GM03348 (cell line): ENCODE results near the gene AJM1.
A peak's percentile ranks its signal among the peaks of the same experiment; 100 is the strongest.

Source experiments
- DNase-seq: peaks from one replicate; pipeline ENCODE4 v3.0.0; 2012; ENCODE audit warnings: low spot score

The AJM1 gene

DNA sequence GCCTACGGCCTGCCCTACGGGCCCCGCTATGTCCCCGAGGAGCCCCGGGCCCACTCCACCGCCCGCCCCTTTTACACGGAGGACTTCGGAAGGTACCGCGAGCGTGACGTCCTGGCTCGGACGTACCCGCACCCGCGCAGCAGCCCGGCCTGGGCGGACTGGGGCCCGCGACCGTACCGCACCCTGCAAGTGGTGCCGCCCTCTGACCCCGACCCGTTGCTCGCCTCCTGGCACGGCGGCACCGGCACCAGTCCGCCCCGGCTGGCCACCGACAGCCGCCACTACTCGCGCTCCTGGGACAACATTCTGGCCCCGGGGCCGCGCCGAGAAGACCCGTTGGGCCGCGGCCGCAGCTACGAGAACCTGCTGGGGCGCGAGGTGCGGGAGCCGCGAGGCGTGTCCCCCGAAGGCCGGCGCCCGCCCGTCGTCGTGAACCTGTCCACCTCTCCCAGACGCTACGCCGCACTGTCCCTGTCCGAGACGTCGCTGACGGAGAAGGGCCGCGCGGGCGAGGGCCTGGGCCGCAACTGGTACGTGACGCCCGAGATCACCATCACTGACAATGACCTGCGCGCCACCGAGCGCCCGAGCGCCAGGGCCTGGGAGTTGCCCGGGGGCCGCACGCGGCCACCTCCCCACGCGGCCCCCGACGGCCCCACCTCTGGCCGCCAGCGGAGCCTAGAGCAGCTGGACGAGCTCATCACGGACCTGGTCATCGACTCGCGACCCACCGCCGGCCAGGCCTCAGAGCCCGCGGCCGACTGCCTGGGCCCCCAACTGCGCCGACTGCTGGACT lies 3.4 kb downstream of the AJM1 start:
- no peak for DNase-seq

DNA sequence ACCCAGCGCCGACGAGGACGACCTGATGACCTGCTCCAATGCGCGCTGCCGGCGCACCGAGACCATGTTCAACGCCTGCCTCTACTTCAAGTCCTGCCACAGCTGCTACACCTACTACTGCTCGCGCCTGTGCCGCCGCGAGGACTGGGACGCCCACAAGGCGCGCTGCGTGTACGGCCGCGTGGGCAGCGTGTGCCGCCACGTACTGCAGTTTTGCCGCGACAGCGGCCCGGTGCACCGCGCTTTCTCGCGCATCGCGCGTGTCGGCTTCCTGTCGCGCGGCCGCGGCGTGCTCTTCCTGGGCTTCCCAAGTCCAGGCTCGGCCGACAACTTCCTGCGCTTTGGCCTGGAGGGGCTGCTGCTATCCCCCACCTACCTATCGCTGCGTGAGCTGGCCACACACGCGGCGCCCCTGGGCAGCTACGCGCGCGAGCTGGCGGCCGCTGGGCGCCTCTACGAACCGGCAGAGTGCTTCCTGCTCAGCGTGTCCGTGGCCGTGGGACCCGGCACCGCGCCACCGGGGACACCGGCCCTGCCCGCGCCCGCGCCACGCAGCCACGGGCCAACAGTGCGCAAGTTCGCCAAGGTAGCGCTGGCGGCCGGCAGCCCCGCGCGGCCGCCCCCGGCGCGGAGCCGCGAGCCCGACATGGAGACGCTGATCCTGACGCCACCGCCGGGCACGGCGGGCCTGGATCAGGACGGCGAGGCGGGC lies 4.3 kb downstream of the AJM1 start:
- no peak for DNase-seq

DNA sequence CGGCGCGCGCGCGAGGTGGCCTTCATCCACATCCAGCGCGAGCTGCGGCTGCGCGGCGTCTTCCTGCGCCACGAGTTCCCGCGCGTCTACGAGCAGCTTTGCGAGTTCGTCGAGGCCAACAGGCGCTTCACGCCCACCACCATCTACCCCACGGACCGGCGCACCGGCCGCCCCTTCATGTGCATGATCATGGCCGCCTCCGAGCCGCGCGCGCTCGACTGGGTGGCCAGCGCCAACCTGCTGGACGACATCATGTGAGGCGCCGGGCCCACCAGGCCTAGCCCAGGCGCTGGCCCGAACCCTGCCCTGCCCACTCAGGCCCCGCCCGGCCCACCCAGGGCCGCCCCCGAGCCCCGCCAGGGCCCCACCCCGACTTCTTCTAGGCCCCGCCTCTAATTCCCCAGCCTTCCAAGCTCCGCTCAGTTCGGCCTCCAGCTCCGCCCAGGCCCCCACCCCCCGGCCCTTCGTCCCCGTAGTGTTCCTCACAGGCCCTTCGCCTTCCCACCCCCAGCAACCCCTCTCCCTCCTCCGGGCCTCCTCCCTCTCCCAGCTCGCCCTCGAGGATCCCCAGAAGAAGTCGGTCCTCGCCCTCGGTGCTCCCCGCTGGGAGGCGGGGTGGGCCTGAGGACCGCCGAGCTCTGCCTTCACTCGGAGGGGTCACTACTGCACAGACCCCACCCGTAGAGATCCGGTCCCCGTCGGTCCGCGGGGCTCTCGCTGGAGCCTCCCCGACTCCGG lies 5.0 kb downstream of the AJM1 start:
- peak; percentile 75 for DNase-seq

DNA sequence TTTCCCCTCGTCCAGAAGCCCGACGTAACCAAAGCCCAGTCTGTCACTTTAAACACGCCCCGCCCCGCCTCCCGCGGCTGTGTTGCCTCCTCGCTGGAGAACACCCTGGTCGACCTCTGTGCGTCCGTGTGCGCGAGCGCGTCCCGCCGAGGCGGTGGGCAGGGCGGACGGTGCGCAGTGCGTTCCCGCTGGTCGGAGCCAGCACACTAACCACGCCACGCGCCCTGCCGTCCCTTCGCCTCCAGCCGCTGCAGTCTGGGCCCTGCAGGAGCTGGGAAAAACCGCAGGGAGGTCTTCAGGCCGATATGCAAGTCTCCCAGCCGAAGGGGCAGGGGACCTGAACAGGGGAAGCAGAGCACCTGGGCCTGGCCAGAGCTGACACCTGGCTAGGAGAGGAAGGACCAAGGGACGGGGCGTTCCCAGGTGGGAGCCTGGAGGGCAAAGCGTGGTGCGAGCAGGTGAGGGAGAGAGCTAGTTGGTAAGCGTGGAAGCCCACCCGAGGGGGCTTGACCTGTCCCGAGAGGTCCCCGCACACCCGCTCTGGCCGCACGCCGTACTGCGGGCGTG lies 5.6 kb downstream of the AJM1 start:
- peak; percentile 87 for DNase-seq

DNA sequence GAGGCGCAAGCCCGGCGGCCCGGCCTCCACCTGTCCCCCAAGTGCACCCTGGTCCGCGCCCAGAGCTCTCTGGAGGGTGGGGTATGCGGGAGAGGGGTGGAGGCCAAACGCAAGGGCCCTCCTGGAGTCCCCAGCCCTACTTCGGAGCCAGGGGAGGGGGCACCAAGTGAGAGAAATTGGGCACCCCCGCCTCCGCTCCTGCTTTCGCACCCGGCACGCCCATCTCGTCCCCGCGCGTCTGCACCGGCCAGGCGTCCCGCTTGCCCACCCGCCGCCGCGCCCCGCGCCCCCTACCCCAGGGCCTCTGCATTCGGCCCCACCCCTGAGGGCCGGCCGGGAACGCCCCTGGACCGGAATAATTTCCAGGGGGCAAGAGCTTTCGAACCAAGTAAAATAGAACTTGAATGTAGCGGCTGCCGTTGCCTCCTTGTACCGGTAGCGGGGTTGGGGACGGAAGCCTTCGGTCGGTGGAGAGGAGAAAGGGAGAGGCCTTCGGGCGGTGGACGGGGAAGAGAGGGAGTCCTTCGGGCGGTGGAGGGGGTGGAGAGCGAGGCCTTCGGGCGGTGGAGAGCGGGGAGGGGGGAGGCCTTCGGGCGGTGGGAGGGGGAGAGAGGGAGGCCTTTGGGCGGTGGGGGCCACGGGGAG lies 6.2 kb downstream of the AJM1 start:
- DNase-seq = peak; percentile 81

DNA sequence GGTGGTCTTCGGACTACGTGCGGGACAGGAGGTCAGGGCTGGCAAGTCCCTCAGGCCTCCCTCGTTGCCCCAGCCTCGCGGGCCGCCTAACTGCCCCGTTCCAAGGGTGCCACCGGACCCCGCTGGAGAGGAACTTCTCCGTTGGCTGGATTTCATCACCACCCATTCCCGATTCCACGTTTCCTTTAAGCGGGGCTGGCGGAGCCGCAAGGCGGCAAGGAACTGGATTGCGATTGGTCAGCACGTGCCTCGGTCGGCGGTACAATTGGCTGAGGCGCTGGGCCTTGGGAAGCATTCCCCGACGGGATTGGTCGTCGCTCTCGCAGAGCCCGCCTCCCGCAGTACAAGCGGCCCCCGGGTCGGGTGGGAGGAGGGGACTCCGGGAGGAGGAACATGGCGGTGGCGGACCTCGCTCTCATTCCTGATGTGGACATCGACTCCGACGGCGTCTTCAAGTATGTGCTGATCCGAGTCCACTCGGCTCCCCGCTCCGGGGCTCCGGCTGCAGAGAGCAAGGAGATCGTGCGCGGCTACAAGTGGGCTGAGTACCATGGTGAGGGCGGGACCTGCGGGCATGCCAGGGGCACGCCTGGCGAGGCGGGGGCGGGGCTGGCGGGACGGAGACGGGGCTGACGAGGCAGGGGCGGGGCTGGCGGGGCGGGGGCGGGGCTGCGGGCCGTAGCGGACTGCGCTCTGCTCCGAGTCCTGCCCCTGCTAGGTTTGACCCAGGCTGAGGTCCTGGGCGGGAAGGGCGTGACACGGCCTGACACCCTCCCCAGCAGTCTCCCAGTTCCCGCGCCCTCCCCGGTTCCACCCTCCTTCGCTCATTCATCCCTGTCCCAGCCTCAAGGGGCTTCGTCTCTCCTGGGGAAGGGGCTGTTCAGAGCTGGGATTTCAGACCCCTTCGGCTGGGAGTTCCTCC lies 7.0 kb downstream of the AJM1 start, which contains the start of gene PHPT1:
TSS of gene PHPT1 (plus strand) at position 372 of the 922 bp plus-strand sequence. CDS start at position 394, 22 bp downstream.
- peak; percentile 100 for DNase-seq

DNA sequence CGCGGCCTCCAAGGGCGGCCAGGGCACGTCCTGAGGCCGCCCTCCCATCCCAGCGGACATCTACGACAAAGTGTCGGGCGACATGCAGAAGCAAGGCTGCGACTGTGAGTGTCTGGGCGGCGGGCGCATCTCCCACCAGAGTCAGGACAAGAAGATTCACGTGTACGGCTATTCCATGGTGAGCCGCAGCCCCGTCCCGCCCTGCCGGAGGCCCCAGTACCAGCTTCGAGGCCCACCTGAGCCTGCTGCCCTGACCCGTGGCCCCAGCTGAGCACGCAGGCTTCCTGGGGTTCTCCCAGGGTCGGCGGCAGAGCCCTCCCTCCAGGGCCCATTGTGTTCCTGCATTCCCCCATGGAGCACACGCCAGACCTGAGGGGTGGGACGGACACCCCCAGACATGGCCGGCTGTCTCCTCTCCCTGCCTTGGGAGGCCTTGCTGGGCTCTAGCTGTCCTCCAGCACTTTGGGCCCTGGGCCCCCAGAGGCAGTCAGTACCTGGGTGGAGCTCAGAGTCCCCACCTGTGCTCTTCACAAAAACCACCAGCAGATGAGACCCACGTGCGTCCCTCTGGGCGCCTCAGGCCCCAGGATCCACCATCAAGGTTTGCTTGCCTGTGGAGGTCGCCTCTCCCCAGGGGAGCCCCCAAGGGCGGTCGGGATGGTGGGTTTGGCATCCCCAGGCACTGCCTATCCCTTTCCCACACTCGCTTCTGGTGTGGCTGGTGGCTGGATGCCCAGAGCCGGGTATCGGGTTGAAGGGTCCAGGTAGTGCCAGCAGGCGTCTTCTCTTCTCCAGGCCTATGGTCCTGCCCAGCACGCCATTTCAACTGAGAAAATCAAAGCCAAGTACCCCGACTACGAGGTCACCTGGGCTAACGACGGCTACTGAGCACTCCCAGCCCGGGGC lies 7.9 kb downstream of the AJM1 start:
- DNase-seq = no peak

DNA sequence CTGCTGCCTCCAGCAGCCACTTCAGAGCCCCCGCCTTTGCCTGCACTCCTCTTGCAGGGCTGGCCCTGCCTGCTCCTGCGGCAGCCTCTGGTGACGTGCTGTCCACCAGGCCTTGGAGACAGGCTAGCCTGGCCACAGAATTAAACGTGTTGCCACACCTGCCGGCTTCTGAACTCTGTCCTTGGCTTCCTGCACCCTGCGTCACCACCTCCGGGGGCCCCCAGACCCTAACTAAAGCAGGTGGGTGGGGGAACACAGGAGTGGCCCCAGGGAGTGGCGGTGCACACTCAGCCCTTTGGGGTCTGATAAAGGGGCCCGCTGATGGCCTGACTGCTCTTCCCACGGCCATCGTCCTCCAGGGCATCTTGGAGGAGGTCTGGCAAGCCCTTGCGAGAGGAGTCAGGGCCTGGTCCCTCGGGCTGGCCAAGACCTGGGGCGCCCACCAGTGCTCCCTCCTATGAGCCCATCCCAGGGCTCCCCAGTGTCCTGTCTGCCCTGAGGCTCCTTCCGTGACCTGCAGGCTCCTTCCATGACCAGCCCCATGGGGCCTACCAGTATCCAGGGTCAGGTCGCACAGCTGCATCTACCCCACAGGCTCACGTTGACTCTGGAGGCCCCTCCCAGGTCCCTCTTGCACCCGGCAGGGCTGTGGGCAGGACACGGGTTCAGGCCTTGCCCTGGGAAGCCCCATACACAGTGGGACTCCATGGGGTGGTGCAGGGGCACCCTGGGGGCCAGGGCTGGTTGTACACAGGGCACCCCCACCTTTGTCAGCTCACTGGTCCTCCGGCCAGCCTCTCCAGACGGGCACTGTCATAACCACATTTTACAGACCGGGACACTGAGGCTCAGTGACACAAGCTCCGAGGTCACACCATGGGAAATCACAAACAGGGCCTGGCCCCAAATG lies 8.8 kb downstream of the AJM1 start:
- no peak for DNase-seq

DNA sequence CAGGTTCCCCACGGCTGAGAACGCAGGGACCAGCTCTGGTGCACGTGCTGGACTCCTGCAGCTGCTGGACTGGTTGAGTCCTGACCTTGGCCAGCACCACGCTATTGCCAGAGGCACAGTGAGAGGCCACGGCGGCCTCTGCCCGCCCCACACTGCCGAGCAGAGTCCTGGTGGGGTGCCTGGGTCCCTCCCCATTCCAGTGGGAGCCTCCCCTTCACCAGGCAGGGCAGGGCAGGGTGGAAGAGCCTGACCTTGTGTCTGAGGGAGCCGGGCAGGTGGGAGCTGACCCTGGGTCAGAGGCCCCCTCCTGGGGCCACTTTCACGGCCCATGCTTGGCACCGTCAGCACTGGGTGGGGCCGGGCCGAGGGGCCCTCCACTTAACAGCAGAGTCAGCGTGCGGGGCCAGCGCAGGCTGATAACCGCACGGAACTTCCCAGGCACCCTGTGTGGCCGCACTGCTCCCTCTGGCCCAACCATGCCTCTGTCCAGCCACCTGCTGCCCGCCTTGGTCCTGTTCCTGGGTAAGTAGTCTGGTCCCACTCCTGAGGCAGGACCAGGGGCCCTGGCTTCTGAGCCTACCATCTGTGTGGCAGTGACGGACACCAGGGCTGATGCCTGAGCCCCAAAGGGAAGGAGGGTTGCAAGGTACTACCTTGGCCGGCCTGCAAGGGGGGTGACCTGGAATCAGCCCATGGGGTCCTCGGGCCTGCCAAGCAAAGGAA lies 9.8 kb downstream of the AJM1 start, which contains the start of gene MAMDC4:
TSS of gene MAMDC4 (plus strand) at position 406 of the 723 bp plus-strand sequence. CDS start at position 477, 71 bp downstream.
- DNase-seq = no peak

DNA sequence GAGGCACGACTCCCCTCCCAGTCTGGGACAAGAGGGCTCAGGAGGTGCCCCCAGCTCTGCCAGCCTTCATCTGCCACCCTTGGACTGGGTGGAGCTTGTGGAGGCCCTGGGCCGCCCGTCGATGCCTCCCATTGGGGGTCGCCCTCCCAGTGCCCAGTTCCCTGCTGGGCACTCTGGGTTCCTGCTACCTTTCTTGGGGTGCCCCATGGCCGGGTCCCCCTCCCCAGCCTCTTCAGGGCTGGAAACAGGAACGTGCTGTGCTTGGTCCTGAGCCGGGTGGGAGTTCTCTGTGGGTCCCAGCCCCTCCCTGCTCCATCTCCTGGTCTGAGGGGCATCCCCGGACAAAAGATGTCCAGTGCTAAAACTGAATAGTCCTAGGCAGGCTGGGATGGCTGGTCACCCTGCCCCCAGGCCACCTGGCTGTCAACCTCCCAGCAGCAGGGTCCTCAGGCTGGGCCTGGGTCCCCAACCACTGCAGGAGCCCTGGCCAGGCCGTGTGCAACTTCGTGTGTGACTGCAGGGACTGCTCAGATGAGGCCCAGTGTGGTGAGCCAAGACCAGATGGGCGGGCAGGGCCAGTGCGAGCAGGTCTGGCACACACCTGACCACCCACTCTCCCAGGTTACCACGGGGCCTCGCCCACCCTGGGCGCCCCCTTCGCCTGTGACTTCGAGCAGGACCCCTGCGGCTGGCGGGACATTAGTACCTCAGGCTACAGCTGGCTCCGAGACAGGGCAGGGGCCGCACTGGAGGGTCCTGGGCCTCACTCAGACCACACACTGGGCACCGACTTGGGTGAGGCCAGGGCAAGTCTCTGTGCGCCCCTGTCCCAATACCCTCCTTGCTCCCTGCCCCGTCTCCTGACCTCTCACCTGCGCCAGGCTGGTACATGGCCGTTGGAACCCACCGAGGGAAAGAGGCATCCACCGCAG lies 10.7 kb downstream of the AJM1 start:
- DNase-seq = no peak

DNA sequence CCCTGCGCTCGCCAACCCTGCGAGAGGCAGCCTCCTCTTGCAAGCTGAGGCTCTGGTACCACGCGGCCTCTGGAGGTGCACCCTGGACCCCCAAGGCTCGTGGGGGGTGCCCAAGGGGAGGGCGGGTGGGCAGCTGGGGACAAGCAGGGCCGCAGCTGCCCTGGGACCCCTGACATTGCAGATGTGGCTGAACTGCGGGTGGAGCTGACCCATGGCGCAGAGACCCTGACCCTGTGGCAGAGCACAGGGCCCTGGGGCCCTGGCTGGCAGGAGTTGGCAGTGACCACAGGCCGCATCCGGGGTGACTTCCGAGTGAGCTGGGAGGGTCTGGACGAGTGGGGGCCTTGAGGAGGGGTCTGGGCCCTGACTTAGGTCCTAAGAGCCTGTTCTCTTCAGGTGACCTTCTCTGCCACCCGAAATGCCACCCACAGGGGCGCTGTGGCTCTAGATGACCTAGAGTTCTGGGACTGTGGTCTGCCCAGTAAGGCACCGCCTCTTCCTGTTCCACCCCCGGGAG lies 11.4 kb downstream of the AJM1 start:
- DNase-seq = no peak

DNA sequence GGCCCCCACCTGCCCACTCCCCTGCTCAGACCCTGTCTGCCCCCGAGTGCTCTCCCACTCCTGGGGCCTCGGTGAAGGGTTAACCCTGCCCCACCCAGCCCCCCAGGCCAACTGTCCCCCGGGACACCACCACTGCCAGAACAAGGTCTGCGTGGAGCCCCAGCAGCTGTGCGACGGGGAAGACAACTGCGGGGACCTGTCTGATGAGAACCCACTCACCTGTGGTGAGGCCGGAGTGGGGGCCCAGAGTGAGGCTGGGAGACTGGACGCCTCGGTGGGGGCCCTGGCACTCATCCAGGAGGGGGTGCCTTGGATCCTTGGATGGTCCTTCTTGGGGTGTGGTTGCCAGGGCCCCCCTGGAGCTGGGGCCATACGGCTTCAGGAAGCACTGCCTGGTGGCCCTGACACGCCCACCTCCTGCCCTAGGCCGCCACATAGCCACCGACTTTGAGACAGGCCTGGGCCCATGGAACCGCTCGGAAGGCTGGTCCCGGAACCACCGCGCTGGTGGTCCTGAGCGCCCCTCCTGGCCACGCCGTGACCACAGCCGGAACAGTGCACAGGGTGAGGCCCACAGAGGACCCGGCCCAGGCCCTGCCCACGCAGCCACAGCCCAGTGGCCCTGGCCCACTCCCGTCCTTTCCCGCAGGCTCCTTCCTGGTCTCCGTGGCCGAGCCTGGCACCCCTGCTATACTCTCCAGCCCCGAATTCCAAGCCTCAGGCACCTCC lies 12.0 kb downstream of the AJM1 start:
- no peak for DNase-seq

DNA sequence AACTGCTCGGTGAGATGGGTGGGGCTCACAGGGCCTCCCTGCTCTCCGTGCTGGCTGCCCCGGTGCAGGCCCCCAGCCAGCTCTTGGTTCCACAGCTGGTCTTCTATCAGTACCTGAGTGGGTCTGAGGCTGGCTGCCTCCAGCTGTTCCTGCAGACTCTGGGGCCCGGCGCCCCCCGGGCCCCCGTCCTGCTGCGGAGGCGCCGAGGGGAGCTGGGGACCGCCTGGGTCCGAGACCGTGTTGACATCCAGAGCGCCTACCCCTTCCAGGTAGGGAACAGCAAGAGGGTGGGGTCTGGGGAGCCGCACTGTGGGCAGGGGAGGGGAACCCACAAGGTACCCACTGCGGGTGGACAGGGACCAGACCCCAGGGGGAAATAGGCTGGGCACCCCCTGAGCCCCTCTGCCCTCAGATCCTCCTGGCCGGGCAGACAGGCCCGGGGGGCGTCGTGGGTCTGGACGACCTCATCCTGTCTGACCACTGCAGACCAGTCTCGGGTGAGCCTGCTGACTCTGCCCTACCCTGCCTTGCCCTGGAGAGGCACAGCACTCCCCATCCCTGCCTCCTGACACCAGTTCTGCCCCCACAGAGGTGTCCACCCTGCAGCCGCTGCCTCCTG lies 12.7 kb downstream of the AJM1 start:
- no peak for DNase-seq

DNA sequence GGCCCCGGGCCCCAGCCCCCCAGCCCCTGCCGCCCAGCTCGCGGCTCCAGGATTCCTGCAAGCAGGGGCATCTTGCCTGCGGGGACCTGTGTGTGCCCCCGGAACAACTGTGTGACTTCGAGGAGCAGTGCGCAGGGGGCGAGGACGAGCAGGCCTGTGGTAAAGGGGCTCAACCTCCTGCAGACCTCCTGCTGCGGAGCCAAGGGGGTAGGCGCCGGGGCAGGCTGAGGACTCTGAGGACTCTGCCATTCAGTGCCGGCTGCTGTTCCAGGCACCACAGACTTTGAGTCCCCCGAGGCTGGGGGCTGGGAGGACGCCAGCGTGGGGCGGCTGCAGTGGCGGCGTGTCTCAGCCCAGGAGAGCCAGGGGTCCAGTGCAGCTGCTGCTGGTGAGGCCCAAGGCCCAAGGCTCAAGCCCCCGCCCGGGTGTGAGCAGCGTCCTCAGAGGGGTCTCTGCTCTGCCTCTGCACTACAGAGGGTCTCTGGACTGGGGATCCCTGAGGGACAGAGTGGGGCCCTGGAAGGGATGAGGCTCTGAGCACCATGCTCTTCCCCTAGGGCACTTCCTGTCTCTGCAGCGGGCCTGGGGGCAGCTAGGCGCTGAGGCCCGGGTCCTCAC lies 13.3 kb downstream of the AJM1 start:
- DNase-seq = no peak

DNA sequence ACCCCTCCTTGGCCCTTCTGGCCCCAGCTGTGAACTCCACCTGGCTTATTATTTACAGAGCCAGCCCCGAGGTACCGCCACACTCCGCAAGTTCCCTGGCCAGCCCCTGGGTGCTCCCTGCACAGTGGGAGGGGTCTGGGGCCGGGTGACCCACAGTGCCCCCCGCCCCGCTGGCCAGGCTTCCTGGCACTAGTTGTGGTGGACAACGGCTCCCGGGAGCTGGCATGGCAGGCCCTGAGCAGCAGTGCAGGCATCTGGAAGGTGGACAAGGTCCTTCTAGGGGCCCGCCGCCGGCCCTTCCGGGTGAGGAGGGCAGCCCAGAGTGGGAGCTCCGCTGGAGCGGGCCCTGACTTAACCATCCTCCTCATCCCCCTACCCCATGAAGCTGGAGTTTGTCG lies 13.8 kb downstream of the AJM1 start:
- no peak for DNase-seq
